Lower lobe of right lung (tissue), 2 donors: Measurements from ENCODE around the gene STK11. TPM values are rescaled to one million over a fixed set of nuclear protein-coding genes. Genes with fewer than 3 reads are reported as not detected.
A peak's percentile ranks its signal among the peaks of the same experiment; 100 is the strongest.
"Not testable (repeated sequence)": the region's sequence is repeated elsewhere in the genome, so short reads cannot be mapped to it uniquely, and the experiment has no call there.

Experiments
- ATAC-seq, 2 donors: fragments of 200-7000 bp; cut with Tn5 transposase; one replicate each; pipeline ENCODE4 v1.9.1; 2020 to 2022; ENCODE audit warnings: mild to moderate bottlenecking in 2 of 2, moderate library complexity in 2 of 2
- DNase-seq: peaks from one replicate; pipeline ENCODE4 v3.0.0-alpha.2; 2020
- H3K27ac ChIP-seq: fragments of 200-600 bp; one replicate; pipeline ENCODE4 v1.8.0; 2022
- H3K27me3 ChIP-seq: fragments of 200-600 bp; one replicate; pipeline ENCODE4 v1.8.0; 2022; ENCODE audit warnings: low read depth
- H3K36me3 ChIP-seq: fragments of 200-600 bp; one replicate; pipeline ENCODE4 v1.8.0; 2022; ENCODE audit warnings: mild to moderate bottlenecking
- H3K4me1 ChIP-seq: fragments of 200-600 bp; one replicate; pipeline ENCODE4 v1.8.0; 2022
- H3K4me3 ChIP-seq: fragments of 200-600 bp; one replicate; pipeline ENCODE4 v1.8.0; 2022; ENCODE audit warnings: mild to moderate bottlenecking
- H3K9me3 ChIP-seq: fragments of 200-600 bp; one replicate; pipeline ENCODE4 v1.8.0; 2022
- CTCF ChIP-seq: fragments of 200-600 bp; IDR thresholded peaks from one replicate; pipeline ENCODE4 v1.8.0; 2022; ENCODE audit warnings: antibody characterized with exemption, mild to moderate bottlenecking
- intact Hi-C: fragments of 100-400 bp; cut with DNase I; formaldehyde crosslinking; loops from one replicate; pipeline ENCODE4 v1.11.0; 2022
- total RNA-seq: library from RNA; stranded (reverse); fragmentation: NEBNext Ultra II Directional; extraction: Animal tissue kit (Norgen Biotek cat#: 25700); gene quantifications from one replicate; pipeline ENCODE4 v1.2.1, GENCODE V29; 2021
- donor health status: DM: no; HTN: yes; CAD: no; lungs with severe emphysema.

The STK11 gene
- total RNA-seq, 1 donor from 2014 or later, result 50.5 TPM

- no peaks in the 10 kb centered on the region for H3K9me3 ChIP-seq
- no peaks in the 10 kb centered on the region for H3K27me3 ChIP-seq
- peak overlapping the region; percentile 42 for H3K4me3 ChIP-seq
- H3K27ac ChIP-seq, result peak overlapping the region; percentile 81
- peak; percentile 98 for TF ChIP-seq CTCF
- intact Hi-C loops, result no loop called here
- peaks cover 69% of the 10 kb centered on the region for H3K4me1 ChIP-seq
- peak; percentile 60 to 71 for ATAC-seq
- H3K36me3 ChIP-seq, result peaks cover 4% of the 10 kb centered on the region
- DNase-seq, result peak; percentile 91
Measured at GRCh38 chr19:1243768-1244692, 38.5 kb downstream of the STK11 start.

DNA sequence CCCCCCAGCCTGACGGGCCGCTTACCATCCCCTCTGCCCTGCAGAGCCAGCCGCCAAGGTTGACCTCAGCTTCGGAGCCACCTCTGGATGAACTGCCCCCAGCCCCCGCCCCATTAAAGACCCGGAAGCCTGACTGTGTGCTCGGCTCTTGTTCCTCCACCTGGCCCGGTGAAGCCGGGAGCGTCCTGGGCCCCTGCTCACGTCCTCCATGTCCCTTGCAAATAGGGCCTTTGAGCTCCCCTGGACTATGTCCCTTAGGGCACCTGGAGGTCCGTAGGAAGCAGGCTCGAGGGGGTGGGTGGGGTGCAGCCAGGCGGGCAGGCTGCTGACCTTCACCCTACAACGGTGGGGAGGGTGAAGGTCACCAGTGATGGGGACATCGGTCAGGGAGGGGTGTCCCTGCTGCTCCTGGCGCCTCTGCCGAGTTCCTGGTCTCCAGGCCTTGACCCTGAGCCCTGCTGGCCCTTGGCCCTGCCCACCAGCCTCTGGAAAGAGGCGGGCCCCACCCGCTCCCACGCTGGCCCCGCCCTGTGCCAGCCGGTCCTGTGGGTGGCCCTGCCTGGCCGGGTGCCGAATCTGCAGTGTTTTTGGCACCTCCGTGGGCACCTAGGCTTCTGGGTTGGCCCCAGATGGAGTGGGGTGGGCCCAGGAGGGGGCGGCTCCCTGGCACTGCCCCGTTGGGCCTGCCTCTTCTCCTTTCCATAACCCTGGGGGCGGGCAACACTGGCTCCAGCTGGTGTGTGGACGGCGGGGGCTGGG lies 39.3 kb downstream of the STK11 start:
- intact Hi-C loops, result no loop called here
- Histone ChIP-seq H3K36me3 (peaks cover 4% of the 10 kb centered on the region), H3K4me3 (peak overlapping the region; percentile 42), H3K27ac (peak overlapping the region; percentile 81), H3K4me1 (peaks cover 69% of the 10 kb centered on the region), H3K9me3 (no peaks in the 10 kb centered on the region), H3K27me3 (no peaks in the 10 kb centered on the region)
- DNase-seq (peak; percentile 89), ATAC-seq (peak; percentile 39 to 48)
- TF ChIP-seq CTCF, result no peak

GRCh38 chr19:1245494-1246264 lies 40.1 kb downstream of the STK11 start:
- no peak overlapping the region for H3K4me3 ChIP-seq
- no peak for TF ChIP-seq CTCF
- peaks cover 66% of the 10 kb centered on the region for H3K4me1 ChIP-seq
- DNase-seq, result peak; percentile 77
- ATAC-seq, result no peak
- intact Hi-C loops, result no loop called here
- H3K27ac ChIP-seq, result peak overlapping the region; percentile 81
- H3K36me3 ChIP-seq, result peaks cover 4% of the 10 kb centered on the region
- H3K27me3 ChIP-seq, result no peaks in the 10 kb centered on the region
- H3K9me3 ChIP-seq, result no peaks in the 10 kb centered on the region

DNA sequence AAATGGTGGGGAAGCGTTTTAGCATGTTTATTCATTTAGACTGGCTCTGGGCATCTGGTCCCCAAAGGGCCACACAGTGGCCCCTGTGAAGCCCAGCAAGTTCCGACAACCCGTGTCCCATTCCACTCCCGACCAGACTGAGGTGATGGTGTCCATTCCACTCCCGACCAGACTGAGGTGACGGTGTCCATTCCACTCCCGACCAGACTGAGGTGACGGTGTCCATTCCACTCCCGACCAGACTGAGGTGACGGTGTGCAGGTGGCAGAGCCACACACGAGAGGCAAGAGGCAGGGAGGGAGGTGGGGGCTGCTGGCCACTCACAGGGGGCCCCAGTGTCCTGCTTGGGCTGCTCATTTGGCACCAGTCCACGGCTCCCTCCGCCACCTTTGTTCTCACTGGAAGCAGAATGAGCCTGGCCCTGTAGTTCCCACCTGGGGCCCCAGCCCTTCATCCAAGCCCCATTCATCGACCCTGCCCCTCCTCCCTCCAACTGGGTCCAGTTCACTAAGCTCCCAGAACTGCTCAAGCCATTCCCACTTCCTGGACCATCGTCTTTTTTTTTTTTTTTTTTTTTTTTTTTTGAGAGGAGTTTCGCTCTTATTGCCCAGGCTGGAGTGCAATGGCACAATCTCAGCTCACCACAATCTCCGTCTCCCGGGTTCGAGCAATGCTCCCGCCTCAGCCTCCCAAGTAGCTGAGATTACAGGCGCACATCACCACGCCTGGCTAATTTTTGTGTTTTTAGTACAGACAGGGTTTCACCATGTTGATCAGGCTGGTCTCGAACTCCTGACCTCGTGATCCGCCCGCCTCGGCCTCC lies 40.9 kb downstream of the STK11 start:
- H3K4me1 ChIP-seq, result peaks cover 59% of the 10 kb centered on the region
- ATAC-seq, DNase-seq, H3K9me3 ChIP-seq, intact Hi-C loops, H3K36me3 ChIP-seq, H3K4me3 ChIP-seq, H3K27me3 ChIP-seq: not testable (repeated sequence)
- peak overlapping the region; percentile 18 for H3K27ac ChIP-seq

GRCh38 chr19:1247748-1248138 lies 42.2 kb downstream of the STK11 start:
- H3K36me3 ChIP-seq, result peaks cover 12% of the 10 kb centered on the region
- H3K27ac ChIP-seq, result peak overlapping the region; percentile 98
- H3K4me1 ChIP-seq, result peaks cover 56% of the 10 kb centered on the region
- DNase-seq (peak; percentile 79), ATAC-seq (no peak)
- no peaks in the 10 kb centered on the region for H3K9me3 ChIP-seq
- intact Hi-C loops, result no loop called here
- TF ChIP-seq CTCF, result no peak
- no peaks in the 10 kb centered on the region for H3K27me3 ChIP-seq
- peak overlapping the region; percentile 77 for H3K4me3 ChIP-seq
